Activated T-cell treated with anti-CD3 and anti-CD28 coated beads for 1 hour (primary cell): ENCODE measurements around the gene WDR62.

ENCODE experiments used
- DNase-seq: peaks from one replicate; pipeline ENCODE4 v3.0.0-alpha.2; 2020; ENCODE audit warnings: low read depth

WDR62 gene

GRCh38 chr19:36081894-36082293, 27.2 kb downstream of the WDR62 start:
- DNase-seq: no peak

- DNase-seq: no peak
These were observed 28.2 kb downstream of the WDR62 start for GRCh38 chr19:36082916-36083315.

- DNase-seq: no peak
These were observed 29.7 kb downstream of the WDR62 start for GRCh38 chr19:36084231-36085009.

GRCh38 chr19:36086326-36086725, 31.6 kb downstream of the WDR62 start:
- no peak for DNase-seq

GRCh38 chr19:36089847-36090246, 35.1 kb downstream of the WDR62 start:
- DNase-seq: no peak

- no peak for DNase-seq
These were observed 36.4 kb downstream of the WDR62 start for GRCh38 chr19:36090910-36091695.

GRCh38 chr19:36092566-36092965, 37.9 kb downstream of the WDR62 start:
- no peak for DNase-seq

- DNase-seq: no peak
These were observed 38.5 kb downstream of the WDR62 start for GRCh38 chr19:36093146-36093662.

- DNase-seq: no peak
These were observed 39.0 kb downstream of the WDR62 start for GRCh38 chr19:36093687-36094086.

GRCh38 chr19:36097036-36097435, 42.3 kb downstream of the WDR62 start:
- no peak for DNase-seq

GRCh38 chr19:36099166-36099785, 44.6 kb downstream of the WDR62 start:
- no peak for DNase-seq

GRCh38 chr19:36100476-36100875, 45.8 kb downstream of the WDR62 start:
- DNase-seq: no peak

- DNase-seq: no peak
These were observed 47.0 kb downstream of the WDR62 start for GRCh38 chr19:36101550-36102327.

GRCh38 chr19:36103040-36103626, 48.4 kb downstream of the WDR62 start:
- no peak for DNase-seq

- DNase-seq: no peak
These were observed 49.3 kb downstream of the WDR62 start for GRCh38 chr19:36103842-36104552.

- no peak for DNase-seq
These were observed 51.7 kb downstream of the WDR62 start for GRCh38 chr19:36106441-36106840.

- DNase-seq: no peak
These were observed 52.3 kb downstream of the WDR62 start for GRCh38 chr19:36106991-36107390.

GRCh38 chr19:36108684-36109083, 54.0 kb downstream of the WDR62 start:
- no peak for DNase-seq

GRCh38 chr19:36110487-36111199, 55.9 kb downstream of the WDR62 start, which contains the start of gene OVOL3:
Gene OVOL3 (plus strand): TSS chr19:36111143. CDS start chr19:36111203, 60 bp downstream.
- DNase-seq: no peak

- DNase-seq: no peak
These were observed 56.5 kb downstream of the WDR62 start for GRCh38 chr19:36111200-36111539.
